Measurements from ENCODE around the gene CACNA1I. TPM values are rescaled to one million over a fixed set of nuclear protein-coding genes. Genes with fewer than 3 reads are reported as not detected.
A peak's percentile ranks its signal among the peaks of the same experiment; 100 is the strongest.

Gene CACNA1I
- total and polyA plus RNA-seq, 2 experiments from 2014 or later, result 0.42 to 2.4 TPM

GRCh38 chr22:39535357-39535725, 35.2 kb upstream of the CACNA1I start:
- Mint-ChIP-seq H3K9me3 (no peaks in the 10 kb centered on the region), H3K27me3 (ENCODE audit: insufficient read depth, low read depth, poor library complexity) (peaks cover 34% of the 10 kb centered on the region), H3K4me1 (peaks cover 56% of the 10 kb centered on the region), H3K36me3 (ENCODE audit: low read depth) (peaks cover 11% of the 10 kb centered on the region), H3K27ac (no peak overlapping the region), H3K4me3 (no peak overlapping the region)
- Histone ChIP-seq H3K79me2 (replicated peaks; ENCODE audit: insufficient read depth) (peaks cover 17% of the 10 kb centered on the region), H3K36me3 (ENCODE audit: insufficient read depth) (no peaks in the 10 kb centered on the region), H3K27ac (ENCODE audit: low read depth) (no peak overlapping the region), H3K4me1 (ENCODE audit: insufficient read depth) (peaks cover 47% of the 10 kb centered on the region), H3K27me3 (ENCODE audit: insufficient read depth) (no peaks in the 10 kb centered on the region), H3K9me2 (ENCODE audit: insufficient read depth) (no peaks in the 10 kb centered on the region), H4K20me1 (replicated peaks; ENCODE audit: insufficient read depth) (peaks cover 14% of the 10 kb centered on the region), H2AFZ (peak overlapping the region; percentile 94), H3F3A (replicated peaks; ENCODE audit: low read depth) (peaks cover 21% of the 10 kb centered on the region), H3K4me2 (peak overlapping the region; percentile 87), H3K4me3 (peak overlapping the region; percentile 53)
- TF ChIP-seq ETS1 (IDR thresholded peaks at IDR 0.05) (0 out of 2 replicates have a peak, but pooled peaks have one; percentile 41), JUNB (IDR thresholded peaks at IDR 0.05; ENCODE audit: unreplicated experiment) (no peak), EZH2 (IDR thresholded peaks at IDR 0.05; ENCODE audit: low read depth, unreplicated experiment) (no peak)
- DNase-seq (ENCODE audit: low spot score) (peak; percentile 67), ATAC-seq (peak; percentile 14)

GRCh38 chr22:39535831-39536449, 34.6 kb upstream of the CACNA1I start:
- peaks cover 39% of the 10 kb centered on the region for H3K27me3 Mint-ChIP-seq (ENCODE audit: insufficient read depth, low read depth, poor library complexity)
- peak overlapping the region; percentile 65 for H3K4me2 ChIP-seq
- no peaks in the 10 kb centered on the region for H3K9me3 Mint-ChIP-seq
- no peak overlapping the region for H3K4me3 Mint-ChIP-seq
- no peak overlapping the region for H3K27ac ChIP-seq (ENCODE audit: low read depth)
- H3K4me1 Mint-ChIP-seq, result peaks cover 51% of the 10 kb centered on the region
- H4K20me1 ChIP-seq (replicated peaks; ENCODE audit: insufficient read depth), result peaks cover 12% of the 10 kb centered on the region
- H2AFZ ChIP-seq, result peak overlapping the region; percentile 56; the same call in 1 of the 2 replicates
- H3K4me1 ChIP-seq (ENCODE audit: insufficient read depth), result peaks cover 44% of the 10 kb centered on the region
- DNase-seq (ENCODE audit: low spot score) (no peak), ATAC-seq (no peak)
- no peak overlapping the region for H3K27ac Mint-ChIP-seq
- H3K9me2 ChIP-seq (ENCODE audit: insufficient read depth), result no peaks in the 10 kb centered on the region
- peaks cover 21% of the 10 kb centered on the region; the same call in 1 of the 2 replicates for H3F3A ChIP-seq (replicated peaks; ENCODE audit: low read depth)
- H3K36me3 ChIP-seq (ENCODE audit: insufficient read depth), result no peaks in the 10 kb centered on the region
- H3K79me2 ChIP-seq (replicated peaks; ENCODE audit: insufficient read depth), result peaks cover 13% of the 10 kb centered on the region
- H3K27me3 ChIP-seq (ENCODE audit: insufficient read depth), result no peaks in the 10 kb centered on the region
- no peak for TF ChIP-seq STAT1 (IDR thresholded peaks at IDR 0.05; ENCODE audit: unreplicated experiment)
- H3K36me3 Mint-ChIP-seq (ENCODE audit: low read depth), result peaks cover 5% of the 10 kb centered on the region; the same call in 2 of the 3 replicates
- no peak overlapping the region; the same call in 1 of the 2 replicates for H3K4me3 ChIP-seq

- Histone ChIP-seq H3F3A (replicated peaks; ENCODE audit: low read depth) (peaks cover 14% of the 10 kb centered on the region; the same call in 1 of the 2 replicates), H3K4me2 (no peak overlapping the region), H3K27ac (ENCODE audit: low read depth) (no peak overlapping the region), H3K4me1 (ENCODE audit: insufficient read depth) (peaks cover 37% of the 10 kb centered on the region), H3K79me2 (replicated peaks; ENCODE audit: insufficient read depth) (peaks cover 6% of the 10 kb centered on the region), H4K20me1 (replicated peaks; ENCODE audit: insufficient read depth) (peaks cover 4% of the 10 kb centered on the region), H2AFZ (no peak overlapping the region), H3K9me2 (ENCODE audit: insufficient read depth) (no peaks in the 10 kb centered on the region), H3K4me3 (no peak overlapping the region), H3K27me3 (ENCODE audit: insufficient read depth) (no peaks in the 10 kb centered on the region), H3K36me3 (ENCODE audit: insufficient read depth) (no peaks in the 10 kb centered on the region)
- Mint-ChIP-seq H3K27me3 (ENCODE audit: insufficient read depth, low read depth, poor library complexity) (peaks cover 34% of the 10 kb centered on the region), H3K36me3 (ENCODE audit: low read depth) (no peaks in the 10 kb centered on the region), H3K4me1 (peaks cover 43% of the 10 kb centered on the region), H3K4me3 (no peak overlapping the region), H3K9me3 (no peaks in the 10 kb centered on the region), H3K27ac (no peak overlapping the region)
- no peak for ATAC-seq
- no peak for DNase-seq (ENCODE audit: low spot score)
- no peak for TF ChIP-seq NANOG (IDR thresholded peaks at IDR 0.05; ENCODE audit: borderline replicate concordance)
- no peak for TF ChIP-seq REST (IDR thresholded peaks at IDR 0.05; ENCODE audit: unreplicated experiment)
- no peak for TF ChIP-seq ZNF114 (CRISPR knock-in tag; IDR thresholded peaks at IDR 0.05)
- TF ChIP-seq STAT1 (IDR thresholded peaks at IDR 0.05; ENCODE audit: unreplicated experiment), result no peak
Measured at GRCh38 chr22:39536711-39537110, 33.8 kb upstream of the CACNA1I start.

Data from GM23338 (cell line).